Panc1 (cell line): ENCODE data around the gene CLHC1. TPM values are rescaled to one million over a fixed set of nuclear protein-coding genes. Genes with fewer than 3 reads are reported as not detected.
A peak's percentile ranks its signal among the peaks of the same experiment; 100 is the strongest.

ENCODE experiments used
- ATAC-seq: fragments of 200-7000 bp; cut with Tn5 transposase; 2 replicates; pipeline ENCODE4 v1.9.1; 2020; ENCODE audit warnings: mild to moderate bottlenecking, moderate library complexity
- BruUV-seq: library from RNA; stranded (reverse); fragments of 400-500 nt; replicated peaks from 2 replicates; lab custom pipeline; 2021; lab: Mats Ljungman, UMichigan
- CTCF ChIA-PET: fragments of 300-600 bp; sonication (Branson Sonifier 250); formaldehyde crosslinking; loops from one replicate; lab custom pipeline; 2022; ENCODE audit warnings: antibody characterized with exemption; lab: Charles Lee
- POLR2A ChIA-PET: fragments of 300-600 bp; sonication (Branson Sonifier 250); formaldehyde crosslinking; loops from one replicate; lab custom pipeline; 2022; ENCODE audit warnings: antibody characterized with exemption; lab: Charles Lee
- DNase-seq: peaks from one replicate; pipeline ENCODE4 v3.0.0-alpha.2; 2010; ENCODE audit warnings: low read depth, low spot score
- H3K27ac ChIP-seq: 2 replicates; pipeline ENCODE4 v1.5.1; 2011; ENCODE audit warnings: mild to moderate bottlenecking, low read length, inconsistent platforms
- H3K27me3 ChIP-seq: fragments of 200-500 bp; sonication (Bioruptor generic); 2 replicates; pipeline ENCODE4 v1.6.0; 2014; ENCODE audit warnings: low read length, inconsistent platforms; ENCODE audit not compliant: control insufficient read depth, insufficient read depth
- H3K36me3 ChIP-seq: fragments of 200-500 bp; sonication (Bioruptor generic); 2 replicates; pipeline ENCODE4 v1.5.1; 2014; ENCODE audit warnings: inconsistent platforms, mild to moderate bottlenecking, low read length, moderate library complexity; ENCODE audit not compliant: control insufficient read depth, insufficient read depth
- H3K4me1 ChIP-seq: 2 replicates; pipeline ENCODE4 v1.5.1; 2011; ENCODE audit warnings: inconsistent platforms, mild to moderate bottlenecking, low read length, moderate library complexity; ENCODE audit not compliant: control insufficient read depth, insufficient read depth
- H3K4me3 ChIP-seq, 2 experiments: 2 replicates each; pipeline ENCODE4 v1.5.1; 2011 to 2012; ENCODE audit warnings: low read depth in 2 of 2, low read length in 2 of 2, mild to moderate bottlenecking in 2 of 2, inconsistent platforms in 1 of 2, moderate library complexity in 1 of 2
- H3K9me3 ChIP-seq: fragments of 200-500 bp; sonication (Bioruptor generic); 2 replicates; pipeline ENCODE4 v1.5.1; 2014; ENCODE audit warnings: low read depth, mild to moderate bottlenecking, inconsistent platforms, low read length, moderate library complexity; ENCODE audit not compliant: control insufficient read depth, insufficient read depth
- CTCF ChIP-seq: fragments of 450-650 bp; IDR thresholded peaks from 2 replicates; pipeline ENCODE4 v1.5.1; 2017; ENCODE audit warnings: mild to moderate bottlenecking
- POLR2AphosphoS5 ChIP-seq: IDR thresholded peaks from 2 replicates; pipeline ENCODE4 v1.6.1; 2012; ENCODE audit warnings: mild to moderate bottlenecking, low read depth, low read length, moderate library complexity
- REST ChIP-seq, 2 experiments: IDR thresholded peaks; 2 replicates each; pipeline ENCODE4 v1.6.1; 2011 to 2012; ENCODE audit warnings: low read depth in 2 of 2, control low read depth in 1 of 2, low read length in 1 of 2, mild to moderate bottlenecking in 1 of 2, moderate library complexity in 1 of 2; ENCODE audit not compliant: insufficient read depth in 1 of 2
- SIN3A ChIP-seq: IDR thresholded peaks from 2 replicates; pipeline ENCODE4 v1.6.1; 2012; ENCODE audit warnings: low read depth, mild to moderate bottlenecking, low read length, moderate library complexity, borderline replicate concordance; ENCODE audit not compliant: insufficient read depth
- TCF7L2 ChIP-seq: IDR thresholded peaks from 2 replicates; pipeline ENCODE4 v1.6.1; 2011; ENCODE audit warnings: mild to moderate bottlenecking, low read depth, low read length, inconsistent platforms
- in situ Hi-C: cut with HindIII; loops from 2 replicates; pipeline ENCODE4 v1.10.0; 2016; ENCODE audit warnings: low sequenced_read_pairs, low pct_unique_long_range_greater_than_20kb
- intact Hi-C: fragments of 100-400 bp; cut with micrococcal nuclease; formaldehyde crosslinking; loops from one replicate; pipeline ENCODE4 v1.10.0; 2022; ENCODE audit not compliant: unreplicated experiment
- total RNA-seq: library from RNA; stranded (reverse); gene quantifications from one replicate; pipeline ENCODE4 v1.2.1, GENCODE V29; 2021; ENCODE audit not compliant: unreplicated experiment

CLHC1 gene
- total RNA-seq, 1 experiment from 2014 or later, result 3.6 TPM

- intact Hi-C loops (no loop called here), in situ Hi-C loops (loop anchor here (25.0 kb wide), 1 partner anchor 126 kb away; no protein-coding TSS in a partner anchor)
- DNase-seq (no peak), ATAC-seq (no peak)
- POLR2A ChIA-PET, result interaction anchor here (0.6 kb wide), 1 partner anchor 113 kb away, joined by 4 read pairs; the partner anchor contains the start of gene RTN4
- no peak overlapping the region for H3K4me3 ChIP-seq
- BruUV-seq, result no TSS peak
- TF ChIP-seq POLR2AphosphoS5 (no peak), CTCF (no peak), SIN3A (no peak), REST (IDR thresholded peaks at IDR 0.05; ENCODE audit: insufficient read depth in 1 of 2, low read depth in 2 of 2, low read length in 1 of 2) (no peak), TCF7L2 (no peak)
- H3K4me1 ChIP-seq, result peaks cover 21% of the 10 kb centered on the region
- no peaks in the 10 kb centered on the region for H3K9me3 ChIP-seq
- CTCF ChIA-PET, result interaction anchor here (2.3 kb wide), 1 partner anchor 264 kb away, joined by 7 read pairs; no protein-coding TSS in a partner anchor
- no peaks in the 10 kb centered on the region for H3K36me3 ChIP-seq
- H3K27me3 ChIP-seq, result no peaks in the 10 kb centered on the region
- H3K27ac ChIP-seq, result peak overlapping the region; percentile 44
Measured at GRCh38 chr2:55163274-55163721, 68.8 kb downstream of the CLHC1 start.

GRCh38 chr2:55162284-55163006, 69.6 kb downstream of the CLHC1 start:
- TF ChIP-seq SIN3A, result no peak
- no peak for TF ChIP-seq POLR2AphosphoS5
- no peak for TF ChIP-seq TCF7L2
- no peak for TF ChIP-seq REST (IDR thresholded peaks at IDR 0.05; ENCODE audit: insufficient read depth in 1 of 2, low read depth in 2 of 2, low read length in 1 of 2)
- TF ChIP-seq CTCF, result no peak
- Histone ChIP-seq H3K9me3 (no peaks in the 10 kb centered on the region), H3K36me3 (no peaks in the 10 kb centered on the region), H3K27ac (no peak overlapping the region), H3K4me3 (no peak overlapping the region), H3K4me1 (peaks cover 18% of the 10 kb centered on the region), H3K27me3 (no peaks in the 10 kb centered on the region)
- no peak for DNase-seq
- BruUV-seq, result no TSS peak
- no peak for ATAC-seq
- ChIA-PET CTCF (interaction anchor here (2.3 kb wide), 1 partner anchor 263 kb away, joined by 7 read pairs; no protein-coding TSS in a partner anchor), POLR2A (interaction anchor here (0.6 kb wide), 1 partner anchor 112 kb away, joined by 4 read pairs; the partner anchor contains the start of gene RTN4)
- intact Hi-C loops, result no loop called here
- in situ Hi-C loops, result loop anchor here (25.0 kb wide), 1 partner anchor 125 kb away; no protein-coding TSS in a partner anchor
